ENCODE data around the gene UBE2QL1. TPM values are rescaled to one million over a fixed set of nuclear protein-coding genes. Genes with fewer than 3 reads are reported as not detected.

Gene UBE2QL1
- total RNA-seq, 1 experiment from 2014 or later: 2.6 TPM

DNA sequence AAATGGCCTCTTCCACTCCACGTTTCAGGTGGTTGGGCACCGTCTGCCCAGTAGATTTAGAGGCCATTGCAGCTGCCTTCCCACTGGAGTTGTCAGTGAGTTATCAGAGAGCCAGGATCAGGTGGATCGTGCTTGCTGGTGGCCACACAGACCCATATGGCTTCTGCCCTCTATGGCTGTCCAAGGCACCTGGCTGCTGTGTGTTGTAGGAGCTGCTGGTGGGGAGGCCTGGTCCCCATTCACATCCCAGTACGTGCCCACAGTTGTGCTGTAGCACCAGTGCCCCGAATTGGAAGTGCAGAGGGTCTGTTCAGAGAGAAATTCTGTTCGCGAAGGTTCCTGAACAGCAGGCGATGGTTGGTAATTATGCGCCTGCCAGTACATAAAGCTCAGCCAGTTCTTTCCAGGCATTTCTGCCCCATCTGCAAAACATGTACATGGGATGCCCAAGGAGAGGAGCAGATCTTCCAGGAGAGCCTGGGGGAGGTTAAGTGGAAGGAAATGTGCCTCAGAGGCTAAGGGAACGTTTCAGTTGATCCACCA, 41.1 kb downstream of the UBE2QL1 start:
- no peak for TF ChIP-seq EZH2 (IDR thresholded peaks at IDR 0.05; ENCODE audit: borderline replicate concordance, low read depth, low read length, poor library complexity, severe bottlenecking)
- intact Hi-C loops (cut with micrococcal nuclease; ENCODE audit: unreplicated experiment): no loop called here
- H3K27ac ChIP-seq (ENCODE audit: low read depth, low read length, poor library complexity, severe bottlenecking): no peak overlapping the region
- CTCF ChIA-PET: no interaction called here
- POLR2A ChIA-PET (ENCODE audit: low non-redundant PET): no interaction called here
- H3K9me3 ChIP-seq (ENCODE audit: low read depth, low read length, poor library complexity, severe bottlenecking): no peaks in the 10 kb centered on the region
- H3K27me3 ChIP-seq (replicated peaks; ENCODE audit: insufficient read depth, low read depth, low read length, poor library complexity): peaks cover 6% of the 10 kb centered on the region
- no peaks in the 10 kb centered on the region for H3K36me3 ChIP-seq (ENCODE audit: insufficient read depth, low read length, poor library complexity, severe bottlenecking)
- H3K4me3 ChIP-seq (ENCODE audit: low read depth, low read length, poor library complexity, severe bottlenecking): no peak overlapping the region
- no TSS peak for BruUV-seq (replicated peaks)
- no peak for DNase-seq (ENCODE audit: low spot score)
- H3K4me1 ChIP-seq (ENCODE audit: insufficient read depth, low read length, poor library complexity, severe bottlenecking): peaks cover 8% of the 10 kb centered on the region

DNA sequence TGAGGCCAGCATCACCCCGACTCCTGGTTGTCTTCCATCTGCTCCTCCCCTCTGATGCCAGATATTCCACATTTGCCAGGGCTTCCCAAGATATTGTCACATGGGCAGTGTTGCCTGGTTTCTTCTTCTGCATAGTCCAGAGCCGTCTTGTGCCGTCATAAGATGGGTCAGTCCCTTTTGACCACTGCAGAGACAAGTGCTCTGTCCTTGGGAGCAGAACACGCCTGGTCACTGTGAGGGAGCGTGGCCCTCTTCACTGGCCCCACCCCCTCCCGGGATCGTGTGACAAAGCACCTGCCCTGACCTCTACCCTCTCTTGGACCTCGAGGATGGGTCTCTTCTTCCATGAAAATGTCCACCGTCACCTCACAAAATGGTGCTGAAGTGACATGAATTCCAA, 41.6 kb downstream of the UBE2QL1 start:
- POLR2A ChIA-PET (ENCODE audit: low non-redundant PET): no interaction called here
- peaks cover 6% of the 10 kb centered on the region for H3K27me3 ChIP-seq (replicated peaks; ENCODE audit: insufficient read depth, low read depth, low read length, poor library complexity)
- H3K36me3 ChIP-seq (ENCODE audit: insufficient read depth, low read length, poor library complexity, severe bottlenecking): no peaks in the 10 kb centered on the region
- no peak overlapping the region for H3K27ac ChIP-seq (ENCODE audit: low read depth, low read length, poor library complexity, severe bottlenecking)
- no peak for TF ChIP-seq EZH2 (IDR thresholded peaks at IDR 0.05; ENCODE audit: borderline replicate concordance, low read depth, low read length, poor library complexity, severe bottlenecking)
- TF ChIP-seq, protein P1, sequence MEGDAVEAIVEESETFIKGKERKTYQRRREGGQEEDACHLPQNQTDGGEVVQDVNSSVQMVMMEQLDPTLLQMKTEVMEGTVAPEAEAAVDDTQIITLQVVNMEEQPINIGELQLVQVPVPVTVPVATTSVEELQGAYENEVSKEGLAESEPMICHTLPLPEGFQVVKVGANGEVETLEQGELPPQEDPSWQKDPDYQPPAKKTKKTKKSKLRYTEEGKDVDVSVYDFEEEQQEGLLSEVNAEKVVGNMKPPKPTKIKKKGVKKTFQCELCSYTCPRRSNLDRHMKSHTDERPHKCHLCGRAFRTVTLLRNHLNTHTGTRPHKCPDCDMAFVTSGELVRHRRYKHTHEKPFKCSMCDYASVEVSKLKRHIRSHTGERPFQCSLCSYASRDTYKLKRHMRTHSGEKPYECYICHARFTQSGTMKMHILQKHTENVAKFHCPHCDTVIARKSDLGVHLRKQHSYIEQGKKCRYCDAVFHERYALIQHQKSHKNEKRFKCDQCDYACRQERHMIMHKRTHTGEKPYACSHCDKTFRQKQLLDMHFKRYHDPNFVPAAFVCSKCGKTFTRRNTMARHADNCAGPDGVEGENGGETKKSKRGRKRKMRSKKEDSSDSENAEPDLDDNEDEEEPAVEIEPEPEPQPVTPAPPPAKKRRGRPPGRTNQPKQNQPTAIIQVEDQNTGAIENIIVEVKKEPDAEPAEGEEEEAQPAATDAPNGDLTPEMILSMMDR (conservative IDR thresholded peaks at IDR 0.05; ENCODE audit: low read depth, low read length): no peak
- peaks cover 8% of the 10 kb centered on the region for H3K4me1 ChIP-seq (ENCODE audit: insufficient read depth, low read length, poor library complexity, severe bottlenecking)
- no TSS peak for BruUV-seq (replicated peaks)
- no peaks in the 10 kb centered on the region for H3K9me3 ChIP-seq (ENCODE audit: low read depth, low read length, poor library complexity, severe bottlenecking)
- no peak for DNase-seq (ENCODE audit: low spot score)
- intact Hi-C loops (cut with micrococcal nuclease; ENCODE audit: unreplicated experiment): no loop called here
- H3K4me3 ChIP-seq (ENCODE audit: low read depth, low read length, poor library complexity, severe bottlenecking): no peak overlapping the region
- CTCF ChIA-PET: no interaction called here

DNA sequence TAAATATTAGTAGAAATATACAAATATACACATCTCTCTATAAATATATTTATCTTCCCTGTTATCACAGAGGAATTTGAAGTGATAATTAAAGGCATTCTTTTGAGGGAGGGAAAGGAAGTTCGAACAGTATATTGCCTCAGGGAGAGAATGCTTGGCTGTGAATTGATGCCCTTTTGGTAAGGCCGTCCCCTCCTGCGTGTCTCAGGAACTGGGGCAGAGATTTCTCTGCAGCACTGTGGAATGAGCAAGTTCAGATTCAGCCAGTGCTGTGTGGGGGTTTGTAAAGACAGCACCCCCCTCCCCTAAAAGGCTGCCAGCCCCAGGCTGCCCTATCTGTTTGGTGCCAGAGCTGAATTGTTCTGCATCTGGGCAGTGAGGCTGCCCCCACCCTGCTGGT, 42.0 kb downstream of the UBE2QL1 start:
- ChIA-PET POLR2A (ENCODE audit: low non-redundant PET) (no interaction called here), CTCF (no interaction called here)
- H3K27me3 ChIP-seq (replicated peaks; ENCODE audit: insufficient read depth, low read depth, low read length, poor library complexity): peaks cover 6% of the 10 kb centered on the region
- no peak for DNase-seq (ENCODE audit: low spot score)
- H3K4me1 ChIP-seq (ENCODE audit: insufficient read depth, low read length, poor library complexity, severe bottlenecking): peaks cover 8% of the 10 kb centered on the region
- BruUV-seq (replicated peaks): no TSS peak
- no peaks in the 10 kb centered on the region for H3K9me3 ChIP-seq (ENCODE audit: low read depth, low read length, poor library complexity, severe bottlenecking)
- no peak overlapping the region for H3K4me3 ChIP-seq (ENCODE audit: low read depth, low read length, poor library complexity, severe bottlenecking)
- no peaks in the 10 kb centered on the region for H3K36me3 ChIP-seq (ENCODE audit: insufficient read depth, low read length, poor library complexity, severe bottlenecking)
- TF ChIP-seq EZH2 (IDR thresholded peaks at IDR 0.05; ENCODE audit: borderline replicate concordance, low read depth, low read length, poor library complexity, severe bottlenecking): no peak
- TF ChIP-seq, protein P1 (conservative IDR thresholded peaks at IDR 0.05; ENCODE audit: low read depth, low read length): no peak
- no peak overlapping the region for H3K27ac ChIP-seq (ENCODE audit: low read depth, low read length, poor library complexity, severe bottlenecking)
- intact Hi-C loops (cut with micrococcal nuclease; ENCODE audit: unreplicated experiment): no loop called here

DNA sequence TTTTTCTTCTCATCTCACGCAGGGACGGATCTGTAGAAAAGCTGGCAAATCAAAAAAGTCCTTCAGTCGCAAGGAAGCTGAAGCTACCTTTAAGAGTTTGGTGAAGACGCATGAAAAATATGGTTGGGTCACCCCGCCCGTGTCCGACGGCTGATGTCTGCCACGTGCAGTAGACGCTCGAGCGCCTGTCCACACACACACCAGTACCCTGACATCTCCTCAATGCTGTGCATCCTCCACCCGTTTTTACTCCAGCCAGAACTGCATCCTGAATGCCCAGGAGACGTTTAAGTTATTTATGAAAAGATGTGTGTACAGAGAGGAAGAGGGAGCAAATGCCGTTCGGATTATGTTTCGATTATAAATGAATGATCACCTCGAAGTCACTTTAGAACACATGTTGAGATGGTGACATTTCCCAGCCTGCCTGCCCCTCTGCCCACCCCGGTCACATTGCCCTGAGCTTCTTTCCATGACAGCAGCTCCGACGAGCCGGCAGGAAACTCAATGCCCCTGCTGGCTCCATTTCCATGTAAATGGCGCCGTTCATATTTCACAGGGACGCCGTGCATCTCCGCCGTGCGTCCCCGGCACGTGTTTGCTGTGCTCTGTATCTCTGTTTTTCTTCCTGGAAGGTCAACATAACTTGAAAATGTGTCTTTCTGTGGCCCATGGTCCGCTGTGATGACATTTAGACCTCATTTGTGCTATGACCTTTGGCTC, 42.7 kb downstream of the UBE2QL1 start:
- intact Hi-C loops (cut with micrococcal nuclease; ENCODE audit: unreplicated experiment): no loop called here
- Histone ChIP-seq H3K27ac (ENCODE audit: low read depth, low read length, poor library complexity, severe bottlenecking) (no peak overlapping the region), H3K4me3 (ENCODE audit: low read depth, low read length, poor library complexity, severe bottlenecking) (no peak overlapping the region), H3K4me1 (ENCODE audit: insufficient read depth, low read length, poor library complexity, severe bottlenecking) (peaks cover 8% of the 10 kb centered on the region), H3K36me3 (ENCODE audit: insufficient read depth, low read length, poor library complexity, severe bottlenecking) (no peaks in the 10 kb centered on the region), H3K27me3 (replicated peaks; ENCODE audit: insufficient read depth, low read depth, low read length, poor library complexity) (peaks cover 6% of the 10 kb centered on the region), H3K9me3 (ENCODE audit: low read depth, low read length, poor library complexity, severe bottlenecking) (no peaks in the 10 kb centered on the region)
- ChIA-PET CTCF (no interaction called here), POLR2A (ENCODE audit: low non-redundant PET) (no interaction called here)
- BruUV-seq (replicated peaks): no TSS peak
- no peak for DNase-seq (ENCODE audit: low spot score)
- no peak for TF ChIP-seq EZH2 (IDR thresholded peaks at IDR 0.05; ENCODE audit: borderline replicate concordance, low read depth, low read length, poor library complexity, severe bottlenecking)
- TF ChIP-seq, protein P1 (conservative IDR thresholded peaks at IDR 0.05; ENCODE audit: low read depth, low read length): no peak
